Gastroesophageal sphincter (tissue), 4 donors: ENCODE data around the gene IL3. TPM values are rescaled to one million over a fixed set of nuclear protein-coding genes. Genes with fewer than 3 reads are reported as not detected.

Experiments
- ATAC-seq: fragments of 150-250 bp; one replicate; pipeline ENCODE4 v1.9.1; 2016; ENCODE audit warnings: mild to moderate bottlenecking, moderate library complexity
- H3K27ac ChIP-seq, 4 donors: fragments of 200-600 bp; sonication (generic) in 3 of 4; 1 replicate in 3 of 4; 2 replicates in 1 of 4; pipeline ENCODE4 v1.5.1; 2016 to 2019
- H3K27me3 ChIP-seq: fragments of 200-600 bp; sonication (generic); one replicate; pipeline ENCODE4 v1.5.1; 2019
- H3K36me3 ChIP-seq, 2 donors: fragments of 200-600 bp; sonication (generic); one replicate each; pipeline ENCODE4 v1.5.1; 2019; ENCODE audit warnings: control low read depth in 1 of 2
- H3K4me1 ChIP-seq, 3 donors: fragments of 200-600 bp; sonication (generic); 1 replicate in 2 of 3; 2 replicates in 1 of 3; pipeline ENCODE4 v1.5.1; 2016 to 2019; ENCODE audit warnings: control low read depth in 2 of 3
- H3K4me3 ChIP-seq, 2 donors: fragments of 200-600 bp; sonication (generic); one replicate each; pipeline ENCODE4 v1.5.1; 2019; ENCODE audit warnings: mild to moderate bottlenecking in 1 of 2, moderate library complexity in 1 of 2
- H3K9me3 ChIP-seq, 3 donors: fragments of 200-600 bp; sonication (generic); one replicate each; pipeline ENCODE4 v1.5.1; 2017 to 2019; ENCODE audit warnings: control low read depth in 2 of 3
- EP300 ChIP-seq: sonication (generic); formaldehyde crosslinking; IDR thresholded peaks from one replicate; pipeline ENCODE4 v1.6.1; 2017; ENCODE audit warnings: antibody characterized with exemption, mild to moderate bottlenecking
- POLR2A ChIP-seq, 2 donors: fragments of 450-650 bp; IDR thresholded peaks; one replicate each; pipeline ENCODE4 v1.6.1; 2017; ENCODE audit warnings: antibody characterized with exemption in 2 of 2, mild to moderate bottlenecking in 2 of 2, moderate library complexity in 1 of 2
- POLR2AphosphoS5 ChIP-seq: sonication (generic); formaldehyde crosslinking; IDR thresholded peaks from one replicate; pipeline ENCODE4 v1.6.1; 2017; ENCODE audit warnings: antibody characterized with exemption
- WGBS, 2 donors: methylation state at CpG; one replicate each; pipeline ENCODE4 v1.1.5; 2018; ENCODE audit warnings: low coverage in 1 of 2; 5-methylcytosine and 5-hydroxymethylcytosine counted together
- total RNA-seq, 4 donors: library from RNA; depleted of rRNA; stranded (reverse); fragments of >200 nt; gene quantifications; one replicate each; pipeline ENCODE4 v1.1.0, GENCODE V29; 2016
- TF ChIP-seq, protein P1 (sequence below), 4 experiments: fragments of 200-600 bp in 2 of 4; fragments of 450-650 bp in 2 of 4; sonication (generic) in 1 of 4; IDR thresholded peaks; one replicate each; pipeline ENCODE4 v1.5.1; 2017 to 2019; ENCODE audit warnings: antibody characterized with exemption in 4 of 4, mild to moderate bottlenecking in 2 of 4, moderate library complexity in 2 of 4

Gene IL3
- total RNA-seq, 4 donors from 2014 or later = not detected

DNA sequence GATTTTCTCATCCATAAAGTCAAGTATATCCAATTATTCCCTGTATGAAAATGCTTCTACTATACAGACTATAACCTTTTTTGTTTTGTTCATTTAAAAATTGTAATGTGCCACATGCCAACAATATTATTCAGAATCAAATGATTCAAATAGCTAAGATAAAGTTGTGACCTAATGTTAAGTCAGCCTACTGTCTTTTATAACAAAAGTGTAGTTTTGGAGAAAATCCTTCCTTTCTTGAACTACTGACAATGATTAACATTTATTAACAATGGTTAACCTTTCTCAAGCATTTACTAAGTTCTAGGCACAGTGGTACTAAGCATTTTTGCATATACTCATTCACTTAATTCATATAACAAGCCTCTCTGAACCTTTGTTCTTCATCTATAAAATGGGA, 38.2 kb downstream of the IL3 start:
- H3K9me3 ChIP-seq = no peaks in the 10 kb centered on the region
- no peak for ATAC-seq
- H3K36me3 ChIP-seq = no peaks in the 10 kb centered on the region
- no peaks in the 10 kb centered on the region for H3K27me3 ChIP-seq
- TF ChIP-seq EP300 (no peak), POLR2AphosphoS5 (no peak), POLR2A (IDR thresholded peaks at IDR 0.05) (no peak)
- TF ChIP-seq, protein P1, sequence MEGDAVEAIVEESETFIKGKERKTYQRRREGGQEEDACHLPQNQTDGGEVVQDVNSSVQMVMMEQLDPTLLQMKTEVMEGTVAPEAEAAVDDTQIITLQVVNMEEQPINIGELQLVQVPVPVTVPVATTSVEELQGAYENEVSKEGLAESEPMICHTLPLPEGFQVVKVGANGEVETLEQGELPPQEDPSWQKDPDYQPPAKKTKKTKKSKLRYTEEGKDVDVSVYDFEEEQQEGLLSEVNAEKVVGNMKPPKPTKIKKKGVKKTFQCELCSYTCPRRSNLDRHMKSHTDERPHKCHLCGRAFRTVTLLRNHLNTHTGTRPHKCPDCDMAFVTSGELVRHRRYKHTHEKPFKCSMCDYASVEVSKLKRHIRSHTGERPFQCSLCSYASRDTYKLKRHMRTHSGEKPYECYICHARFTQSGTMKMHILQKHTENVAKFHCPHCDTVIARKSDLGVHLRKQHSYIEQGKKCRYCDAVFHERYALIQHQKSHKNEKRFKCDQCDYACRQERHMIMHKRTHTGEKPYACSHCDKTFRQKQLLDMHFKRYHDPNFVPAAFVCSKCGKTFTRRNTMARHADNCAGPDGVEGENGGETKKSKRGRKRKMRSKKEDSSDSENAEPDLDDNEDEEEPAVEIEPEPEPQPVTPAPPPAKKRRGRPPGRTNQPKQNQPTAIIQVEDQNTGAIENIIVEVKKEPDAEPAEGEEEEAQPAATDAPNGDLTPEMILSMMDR (IDR thresholded peaks at IDR 0.05) = no peak
- H3K4me3 ChIP-seq = no peak overlapping the region
- no peak overlapping the region for H3K27ac ChIP-seq
- peaks cover 0 to 8% (median 7%) of the 10 kb centered on the region in 3 donors for H3K4me1 ChIP-seq

DNA sequence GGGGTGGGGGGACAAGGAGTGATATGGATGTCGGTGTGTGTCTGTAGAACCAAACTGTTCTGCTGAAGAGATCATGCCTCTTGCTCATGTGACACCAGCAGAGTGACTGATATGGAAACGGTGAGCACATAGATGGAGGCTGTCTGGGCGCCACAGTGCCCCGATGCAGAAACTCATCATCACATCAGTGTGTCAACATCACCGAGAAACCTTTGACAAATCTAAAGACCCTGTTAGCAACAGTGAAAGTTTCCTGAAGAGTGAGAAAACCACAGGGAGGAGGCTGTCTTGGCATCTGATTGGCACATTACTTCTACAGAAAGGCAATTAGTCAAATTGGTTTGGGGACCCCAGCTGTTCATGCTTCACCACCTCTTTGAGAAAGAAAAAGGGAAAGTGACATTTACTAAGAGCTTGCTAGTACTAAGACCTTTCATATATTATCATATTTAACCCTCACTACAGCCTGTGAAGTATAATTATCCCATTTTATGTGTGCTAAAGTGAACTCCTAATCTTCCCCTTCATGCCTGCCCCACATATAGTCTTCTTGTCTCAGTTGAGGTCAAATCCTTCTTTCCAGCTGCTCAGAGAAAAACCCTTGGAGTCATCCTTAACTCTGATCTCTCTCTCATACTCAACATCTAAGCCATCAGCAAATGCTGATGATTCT, 38.8 kb downstream of the IL3 start:
- H3K9me3 ChIP-seq = no peaks in the 10 kb centered on the region
- H3K4me3 ChIP-seq = no peak overlapping the region
- H3K27me3 ChIP-seq = no peaks in the 10 kb centered on the region
- H3K27ac ChIP-seq = no peak overlapping the region
- TF ChIP-seq, protein P1 (IDR thresholded peaks at IDR 0.05) = no peak
- TF ChIP-seq POLR2A (IDR thresholded peaks at IDR 0.05) (no peak), EP300 (no peak), POLR2AphosphoS5 (no peak)
- WGBS, 2 donors = 58 to 62% methylated on average over 3 to 5 of the region's 5 CpGs
- no peak for ATAC-seq
- peaks cover 0 to 14% (median 12%) of the 10 kb centered on the region in 3 donors for H3K4me1 ChIP-seq
- no peaks in the 10 kb centered on the region for H3K36me3 ChIP-seq

DNA sequence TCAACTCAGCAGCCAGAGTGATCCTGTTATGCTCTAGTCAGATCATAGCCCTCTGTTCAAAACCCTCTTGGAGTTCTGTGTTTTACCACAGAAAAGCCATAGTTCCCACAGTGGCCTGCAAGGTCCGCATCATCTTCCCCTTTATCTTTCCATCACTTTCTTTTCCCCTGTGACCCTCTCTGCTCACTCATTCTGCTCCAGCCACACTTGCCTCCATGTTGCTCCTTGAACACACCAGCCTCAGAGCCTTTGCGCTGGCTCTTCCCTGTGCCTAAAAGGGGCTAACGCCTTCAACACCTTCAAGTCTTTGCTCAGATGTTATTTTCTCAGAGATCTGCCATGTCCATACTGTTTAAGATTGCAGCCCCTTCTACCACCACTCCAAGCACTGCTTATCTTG, 39.5 kb downstream of the IL3 start:
- H3K27me3 ChIP-seq = no peaks in the 10 kb centered on the region
- WGBS, 2 donors = 81 to 93% methylated on average over 3 of the region's 3 CpGs
- no peaks in the 10 kb centered on the region for H3K9me3 ChIP-seq
- H3K4me1 ChIP-seq = peaks cover 0 to 15% (median 12%) of the 10 kb centered on the region in 3 donors
- H3K27ac ChIP-seq = no peak overlapping the region
- H3K4me3 ChIP-seq = no peak overlapping the region
- H3K36me3 ChIP-seq = no peaks in the 10 kb centered on the region
- no peak for TF ChIP-seq POLR2A (IDR thresholded peaks at IDR 0.05)
- TF ChIP-seq EP300 = no peak
- TF ChIP-seq, protein P1 (IDR thresholded peaks at IDR 0.05) = no peak
- no peak for TF ChIP-seq POLR2AphosphoS5
- no peak for ATAC-seq

DNA sequence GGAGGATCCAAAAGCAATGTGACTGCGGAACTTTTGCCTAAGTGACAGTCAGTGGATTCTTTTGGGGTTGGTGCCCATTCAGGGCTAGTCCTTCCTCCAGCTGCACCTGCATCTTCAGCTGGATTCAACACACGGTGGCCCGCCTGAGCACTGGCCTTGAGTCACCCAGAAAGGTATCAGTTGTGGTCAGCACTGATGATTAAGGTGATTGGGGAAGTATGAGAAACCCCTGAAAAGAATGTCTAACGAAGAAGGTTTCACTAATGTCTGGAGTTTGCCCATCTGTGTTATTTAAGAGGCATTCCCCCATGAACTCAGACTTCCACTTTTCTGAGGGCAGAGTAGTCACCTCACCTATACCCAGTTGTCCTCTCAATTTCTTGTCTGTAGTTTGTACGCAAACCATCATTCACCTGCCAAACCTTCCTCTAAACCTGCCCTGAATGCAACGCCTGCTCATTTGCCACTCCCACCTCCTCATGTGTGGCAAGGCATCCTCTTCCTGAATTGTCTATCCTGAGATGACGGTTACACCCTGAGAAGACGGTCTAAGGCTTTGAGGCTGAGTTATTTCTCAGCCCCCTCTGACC, 40.3 kb downstream of the IL3 start:
- Histone ChIP-seq H3K9me3 (no peaks in the 10 kb centered on the region), H3K27me3 (no peaks in the 10 kb centered on the region), H3K27ac (no peak overlapping the region), H3K4me1 (peaks cover 0 to 15% (median 12%) of the 10 kb centered on the region in 3 donors), H3K4me3 (no peak overlapping the region), H3K36me3 (no peaks in the 10 kb centered on the region)
- 76 to 83% methylated on average over 6 to 8 of the region's 8 CpGs for WGBS, 2 donors
- ATAC-seq = no peak
- TF ChIP-seq, protein P1 (IDR thresholded peaks at IDR 0.05) = no peak
- TF ChIP-seq EP300 (no peak), POLR2A (IDR thresholded peaks at IDR 0.05) (no peak)

DNA sequence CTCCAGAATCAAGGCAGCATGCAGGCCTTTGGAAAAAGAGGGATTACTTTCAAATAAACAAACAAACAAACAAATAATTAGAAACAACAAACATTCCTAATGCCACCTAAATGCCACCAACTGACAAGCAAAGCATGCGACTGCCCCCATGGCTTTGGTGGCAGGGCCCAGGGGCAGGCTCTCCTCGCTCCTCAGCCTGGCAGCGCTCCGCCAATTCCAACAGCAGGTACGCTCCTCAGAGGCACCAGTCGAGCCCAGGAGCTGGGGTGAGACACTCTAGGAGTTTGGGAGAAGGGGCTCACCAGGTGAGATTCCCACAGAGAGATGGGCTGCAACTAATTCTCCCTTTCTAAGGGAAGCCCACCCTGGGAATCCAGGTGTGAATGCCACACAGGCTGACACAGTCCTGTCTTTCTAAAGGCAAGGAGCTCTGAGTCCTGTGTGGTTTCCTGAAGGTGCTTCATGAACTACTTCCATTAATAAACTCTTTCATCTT, 41.0 kb downstream of the IL3 start:
- WGBS, 2 donors = no CpG with 5 or more reads among the region's 6 CpGs
- TF ChIP-seq POLR2AphosphoS5 (no peak), POLR2A (IDR thresholded peaks at IDR 0.05) (no peak), EP300 (no peak)
- TF ChIP-seq, protein P1 (IDR thresholded peaks at IDR 0.05) = no peak
- no peak for ATAC-seq

More for the DNA sequence above, 41.0 kb downstream of the IL3 start:
- H3K36me3 ChIP-seq = no peaks in the 10 kb centered on the region
- no peak overlapping the region for H3K27ac ChIP-seq
- H3K4me1 ChIP-seq = peaks cover 0 to 15% (median 12%) of the 10 kb centered on the region in 3 donors
- no peaks in the 10 kb centered on the region for H3K9me3 ChIP-seq
- no peaks in the 10 kb centered on the region for H3K27me3 ChIP-seq
- H3K4me3 ChIP-seq = no peak overlapping the region
